B cell (primary cell): ENCODE measurements around the gene PACSIN2.

Experiments used
- EZH2 ChIP-seq: IDR thresholded peaks from 2 replicates; pipeline ENCODE4 v1.6.1; 2012; ENCODE audit warnings: borderline replicate concordance, low read depth, mild to moderate bottlenecking, moderate library complexity, low read length; ENCODE audit not compliant: insufficient read depth, poor library complexity, severe bottlenecking
- TF ChIP-seq, protein P1 (sequence below): fragments of 200-600 bp; IDR thresholded peaks from one replicate; pipeline ENCODE4 v1.8.0; 2022; ENCODE audit warnings: antibody characterized with exemption, mild to moderate bottlenecking

DNA sequence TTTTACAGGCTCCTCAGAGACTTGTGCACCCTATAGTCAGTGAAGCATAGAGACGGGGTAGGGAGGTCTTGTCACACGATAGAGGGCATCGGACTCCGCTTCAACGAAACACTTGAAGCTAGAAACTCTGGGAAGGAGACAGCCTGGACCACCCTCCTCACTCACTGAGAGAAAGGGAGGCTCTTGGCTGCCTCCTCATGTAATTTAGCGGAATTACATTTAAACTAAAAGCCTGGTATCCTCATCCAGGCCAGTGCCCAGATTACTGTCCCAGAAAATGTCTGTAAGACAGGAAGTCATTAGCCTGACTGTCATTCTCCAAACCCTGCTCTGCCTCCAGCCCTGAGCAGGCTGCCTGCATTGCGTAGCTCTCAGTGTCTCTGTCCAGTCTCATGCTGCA, 38.2 kb upstream of the PACSIN2 start:
- TF ChIP-seq, protein P1, sequence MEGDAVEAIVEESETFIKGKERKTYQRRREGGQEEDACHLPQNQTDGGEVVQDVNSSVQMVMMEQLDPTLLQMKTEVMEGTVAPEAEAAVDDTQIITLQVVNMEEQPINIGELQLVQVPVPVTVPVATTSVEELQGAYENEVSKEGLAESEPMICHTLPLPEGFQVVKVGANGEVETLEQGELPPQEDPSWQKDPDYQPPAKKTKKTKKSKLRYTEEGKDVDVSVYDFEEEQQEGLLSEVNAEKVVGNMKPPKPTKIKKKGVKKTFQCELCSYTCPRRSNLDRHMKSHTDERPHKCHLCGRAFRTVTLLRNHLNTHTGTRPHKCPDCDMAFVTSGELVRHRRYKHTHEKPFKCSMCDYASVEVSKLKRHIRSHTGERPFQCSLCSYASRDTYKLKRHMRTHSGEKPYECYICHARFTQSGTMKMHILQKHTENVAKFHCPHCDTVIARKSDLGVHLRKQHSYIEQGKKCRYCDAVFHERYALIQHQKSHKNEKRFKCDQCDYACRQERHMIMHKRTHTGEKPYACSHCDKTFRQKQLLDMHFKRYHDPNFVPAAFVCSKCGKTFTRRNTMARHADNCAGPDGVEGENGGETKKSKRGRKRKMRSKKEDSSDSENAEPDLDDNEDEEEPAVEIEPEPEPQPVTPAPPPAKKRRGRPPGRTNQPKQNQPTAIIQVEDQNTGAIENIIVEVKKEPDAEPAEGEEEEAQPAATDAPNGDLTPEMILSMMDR: no peak
- no peak for TF ChIP-seq EZH2
